NCI-H1105 treated with DMSO at 0.1 percent for 48 hours (cell line): ENCODE measurements around the gene WEE1.
"Not testable (repeated sequence)": the region's sequence is repeated elsewhere in the genome, so short reads cannot be mapped to it uniquely, and the experiment has no call there.

Experiments used
- DNase-seq: peaks from one replicate; lab custom pipeline; 2025; lab: John Stamatoyannopoulos, UW

The WEE1 gene

DNA sequence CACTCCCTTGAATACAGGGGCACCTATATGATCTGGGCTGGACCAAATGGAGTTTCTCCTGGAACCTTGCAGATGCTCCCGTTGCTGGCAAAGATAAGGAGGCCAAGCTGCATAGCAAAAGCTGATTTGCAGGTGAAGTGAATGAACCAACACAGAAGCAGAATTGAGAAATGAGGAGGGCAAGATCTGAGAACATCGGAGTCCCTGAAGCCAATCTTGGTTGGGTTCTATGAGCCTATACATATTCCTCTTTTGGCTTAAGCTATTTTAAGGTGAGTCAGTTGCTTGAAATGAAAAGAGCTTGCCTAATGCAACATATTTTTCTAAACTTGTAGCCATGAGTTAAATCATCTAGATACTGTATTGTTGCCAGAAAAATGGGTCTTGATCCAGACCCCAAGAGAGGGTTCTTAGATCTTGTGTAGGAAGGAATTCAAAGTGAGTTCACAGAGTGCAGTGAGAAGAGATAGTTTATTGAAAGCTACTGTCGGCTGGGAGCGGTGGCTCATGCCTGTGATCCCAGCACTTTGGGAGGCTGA lies 23.5 kb downstream of the WEE1 start:
- no peak for DNase-seq

DNA sequence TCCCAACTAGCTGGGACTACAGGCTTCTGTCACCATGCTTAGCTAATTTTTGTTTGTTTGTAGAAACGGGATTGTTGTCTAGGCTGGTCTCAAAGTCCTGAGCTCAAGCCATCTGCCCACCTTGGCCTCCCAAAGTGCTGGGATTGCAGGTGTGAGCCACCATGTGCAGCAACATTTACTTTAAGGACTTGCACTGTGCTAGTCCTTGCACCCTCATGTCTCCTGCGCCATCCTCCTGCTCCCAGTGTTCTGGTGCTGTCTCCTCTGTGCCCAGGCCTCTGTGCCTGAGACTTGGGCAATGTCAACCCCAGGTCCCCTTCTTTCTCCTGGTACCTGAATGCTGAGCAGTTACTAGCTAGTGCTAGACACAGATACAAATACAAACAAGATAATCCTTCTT lies 26.7 kb downstream of the WEE1 start:
- DNase-seq, result no peak

DNA sequence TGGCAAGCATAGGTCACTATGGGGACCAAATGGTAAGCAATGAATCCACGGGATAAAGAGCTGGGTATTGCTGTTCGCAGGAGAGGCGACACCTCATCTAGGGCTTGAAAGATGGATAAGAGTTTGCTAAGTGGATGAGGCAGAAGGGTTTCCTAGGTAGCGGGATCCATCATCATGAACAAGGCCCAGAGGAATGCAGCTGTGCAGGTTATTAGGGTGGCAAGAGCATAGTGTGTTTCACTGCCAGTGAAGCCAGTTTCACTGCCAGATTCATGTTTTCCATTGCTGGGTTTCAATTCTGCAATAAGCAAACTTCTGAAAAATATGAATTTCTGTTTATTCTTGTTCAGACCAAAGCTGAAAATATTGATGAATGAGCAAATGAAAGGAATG lies 27.2 kb downstream of the WEE1 start:
- no peak for DNase-seq

DNA sequence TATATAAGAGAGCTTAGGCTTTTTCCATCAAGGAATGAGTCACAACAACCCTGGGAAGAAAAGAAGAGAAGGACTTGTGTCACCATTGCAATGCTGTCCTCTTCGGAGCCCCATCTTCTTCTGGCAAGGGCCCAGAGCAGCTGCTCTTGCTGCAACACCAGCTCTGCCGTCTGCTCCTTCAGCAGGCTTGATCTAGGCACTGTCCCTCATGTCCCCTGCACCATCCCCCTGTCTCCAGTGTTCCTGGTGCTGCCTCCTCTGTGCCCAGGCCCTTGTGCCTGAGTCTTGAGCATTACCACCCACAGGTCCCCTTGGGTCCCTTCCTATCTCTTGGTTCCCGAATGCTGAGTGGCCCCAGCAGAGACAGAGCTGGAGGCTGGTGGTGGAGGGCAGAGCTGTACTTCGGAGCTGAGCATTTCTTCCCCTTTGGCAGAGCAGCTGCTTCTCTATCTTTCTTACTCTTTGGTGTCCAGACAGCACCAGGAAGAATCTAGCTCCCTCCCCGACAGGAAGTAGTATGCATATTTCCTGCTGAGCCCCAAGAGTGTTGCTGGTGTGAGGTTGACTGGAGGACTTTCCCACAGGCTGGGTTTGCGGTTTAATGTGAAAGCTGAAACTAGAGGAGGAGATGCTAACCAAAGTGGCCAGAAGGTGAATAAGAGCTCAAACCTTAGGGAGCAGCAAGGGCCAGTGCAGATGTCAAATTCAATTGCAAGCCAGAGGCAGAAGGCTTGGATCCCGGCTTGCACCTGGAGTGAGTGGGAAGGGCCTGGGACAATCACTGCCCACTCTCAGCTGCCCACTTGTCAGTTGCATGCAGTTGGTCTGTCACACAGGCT lies 27.8 kb downstream of the WEE1 start:
- DNase-seq, result no peak

- no peak for DNase-seq
Observed at GRCh38 chr11:9601876-9602199, 28.4 kb downstream of the WEE1 start.

DNA sequence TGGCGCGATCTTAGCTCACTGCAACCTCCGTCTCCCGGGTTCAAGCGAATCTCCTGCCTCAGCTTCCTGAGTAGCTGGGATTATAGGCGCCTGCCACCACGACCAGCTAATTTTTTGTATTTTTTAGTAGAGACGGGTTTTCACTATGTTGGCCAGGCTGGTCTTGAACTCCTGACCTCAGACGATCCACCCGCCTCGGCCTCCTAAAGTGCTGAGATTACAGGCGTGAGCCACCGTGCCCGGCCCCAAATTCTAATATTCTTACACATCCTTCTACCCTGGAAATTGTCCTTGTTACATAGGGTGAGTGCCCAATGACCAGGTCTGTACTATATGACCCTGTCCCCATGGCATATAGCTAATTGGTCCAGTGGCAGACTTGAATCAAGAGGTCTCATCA lies 29.7 kb downstream of the WEE1 start:
- not testable (repeated sequence) for DNase-seq

DNA sequence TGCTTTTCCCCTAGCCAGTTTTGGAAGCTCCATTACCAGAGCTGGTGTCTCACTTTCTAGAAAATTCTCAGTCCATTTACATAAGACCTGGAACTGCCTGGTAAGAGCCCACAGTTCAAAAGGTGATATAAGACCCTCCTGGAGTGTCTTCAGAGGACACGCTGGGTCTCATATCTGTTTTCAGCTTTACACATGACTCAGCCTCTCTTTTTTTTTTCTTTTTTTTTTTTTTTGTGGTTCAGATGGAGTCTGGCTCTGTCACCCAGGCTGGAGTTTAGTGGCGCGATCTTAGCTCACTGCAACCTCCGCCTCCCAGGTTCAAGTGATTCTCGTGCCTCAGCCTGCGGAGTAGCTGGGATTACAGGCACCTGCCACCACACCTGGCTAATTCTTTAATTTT lies 30.7 kb downstream of the WEE1 start:
- DNase-seq, result no peak

- no peak for DNase-seq
Observed at GRCh38 chr11:9605742-9606141, 32.3 kb downstream of the WEE1 start.

GRCh38 chr11:9606809-9607510 lies 33.5 kb downstream of the WEE1 start:
- DNase-seq, result no peak

DNA sequence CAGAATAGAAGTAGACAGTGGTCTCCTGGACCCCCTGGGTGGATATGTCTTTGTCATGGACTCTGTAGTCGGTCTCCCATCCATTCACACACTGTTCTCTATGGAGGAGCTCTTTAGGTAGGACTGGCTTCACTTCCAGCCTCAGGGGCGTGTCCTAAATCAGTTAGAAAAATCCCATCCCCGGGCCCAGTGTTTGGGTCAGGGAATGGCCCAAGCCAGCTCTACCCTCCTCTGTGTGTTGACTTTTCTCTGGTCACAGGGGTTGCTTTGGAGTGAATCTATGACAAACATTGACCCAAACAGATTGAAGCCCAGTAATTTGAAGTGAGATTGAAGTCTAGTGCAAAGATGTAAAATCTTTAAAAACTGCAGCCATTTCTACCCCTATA lies 34.0 kb downstream of the WEE1 start:
- DNase-seq, result no peak

DNA sequence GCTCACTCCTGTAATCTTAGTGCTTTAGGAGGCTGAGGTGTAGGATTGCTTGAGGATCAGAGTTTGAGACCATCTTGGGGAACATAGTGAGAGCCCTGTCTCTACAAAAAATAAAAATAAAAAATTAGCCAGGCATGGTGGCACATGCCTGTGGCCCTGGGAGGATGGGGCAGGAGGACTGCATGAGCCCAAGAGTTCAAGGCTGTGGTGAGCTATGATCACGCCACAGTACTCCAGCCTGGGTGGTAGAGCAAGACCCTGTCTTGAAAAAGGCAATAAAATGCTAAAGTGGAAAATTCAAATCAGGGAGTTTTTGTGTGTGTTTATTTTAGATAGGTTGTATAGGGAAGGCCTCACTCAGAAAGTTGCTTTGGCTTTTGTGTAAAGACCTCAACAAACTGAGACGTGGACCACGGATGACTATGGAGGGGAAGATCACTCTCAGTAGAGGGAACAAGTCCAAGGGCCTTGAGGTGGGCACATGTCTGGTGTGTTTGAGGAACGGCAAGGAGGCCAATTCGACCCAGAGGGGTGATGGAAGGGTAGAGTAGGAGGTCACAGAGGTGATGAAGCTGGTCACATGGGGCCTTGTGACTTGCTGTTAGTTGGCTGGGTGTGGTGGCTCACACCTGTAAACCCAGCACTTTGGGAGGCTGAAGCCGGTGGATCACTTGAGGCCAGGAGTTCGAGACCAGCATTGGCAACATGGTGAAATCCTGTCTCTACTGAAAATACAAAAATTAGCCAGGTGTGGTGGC lies 35.7 kb downstream of the WEE1 start:
- DNase-seq, result no peak

DNA sequence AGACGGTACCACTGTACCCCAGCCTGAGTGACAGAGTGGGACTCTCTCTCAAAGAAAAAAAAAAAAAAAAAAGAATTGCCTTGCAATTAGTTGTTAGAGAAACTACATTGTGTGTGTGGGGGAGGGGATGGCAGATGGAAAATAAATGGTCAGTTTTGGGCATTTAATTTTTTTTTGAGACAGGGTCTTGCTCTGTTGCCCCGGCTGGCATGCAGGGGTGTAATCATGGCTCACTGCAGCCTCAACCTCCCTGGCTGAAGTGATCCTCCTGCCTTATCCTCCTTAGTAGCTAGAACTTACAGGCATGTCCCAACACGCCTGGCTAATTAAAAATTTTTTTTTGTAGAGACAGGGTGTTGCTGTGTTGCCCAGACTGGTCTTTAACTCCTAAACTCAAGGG lies 36.4 kb downstream of the WEE1 start:
- no peak for DNase-seq

GRCh38 chr11:9613118-9613829 lies 39.8 kb downstream of the WEE1 start:
- peak; percentile 87 for DNase-seq

GRCh38 chr11:9613830-9614762 lies 40.6 kb downstream of the WEE1 start:
- peak; percentile 67 for DNase-seq

DNA sequence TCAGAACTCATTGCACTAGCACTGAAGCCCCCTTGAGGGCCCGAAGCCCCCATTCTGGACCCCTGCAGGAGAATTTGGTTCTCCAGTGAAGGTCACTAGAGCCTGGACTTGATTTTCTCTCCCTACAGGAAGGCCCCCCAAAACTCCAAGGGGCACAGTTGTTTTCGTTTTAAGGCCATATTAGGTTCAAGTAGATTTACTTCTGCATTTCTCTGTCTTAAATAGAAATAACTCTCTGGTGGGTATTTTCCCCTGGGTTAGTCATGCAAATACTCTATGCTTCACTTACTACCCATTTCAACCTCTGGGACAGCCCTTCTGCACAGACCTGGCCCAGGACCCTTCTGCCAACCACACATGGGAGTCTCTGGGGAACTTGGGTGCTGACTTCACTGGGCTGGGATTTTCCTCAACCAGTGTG lies 41.6 kb downstream of the WEE1 start:
- no peak for DNase-seq

DNA sequence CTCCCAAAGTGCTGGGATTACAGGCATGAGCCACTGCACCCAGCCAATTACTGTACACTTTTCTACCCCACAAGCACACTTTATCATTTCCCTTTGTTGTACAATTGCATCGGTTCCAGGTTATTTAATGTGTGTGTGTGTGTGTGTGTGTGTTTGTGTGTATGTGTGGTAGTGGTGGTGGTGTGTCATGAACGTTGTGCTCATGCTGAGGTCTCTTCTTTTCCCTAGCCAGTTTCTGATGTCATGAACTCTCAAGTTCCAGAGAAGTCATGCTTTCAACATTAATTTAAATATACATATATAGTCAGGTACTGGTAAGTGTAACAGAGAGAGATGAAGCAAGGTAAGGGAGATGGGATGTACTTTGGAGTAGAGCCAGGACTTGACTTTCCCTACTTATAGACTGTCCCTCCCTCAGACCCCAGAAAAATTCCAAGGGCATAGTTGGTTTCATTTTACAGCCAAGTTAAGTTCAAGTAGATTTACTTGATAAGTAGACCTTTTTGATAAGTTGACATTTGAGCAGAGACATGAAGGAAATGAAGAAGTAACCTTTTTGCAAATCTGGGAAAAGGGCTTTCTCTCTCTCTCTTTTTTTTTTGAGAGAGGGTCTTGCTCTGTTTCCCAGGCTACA lies 42.7 kb downstream of the WEE1 start:
- DNase-seq, result no peak

DNA sequence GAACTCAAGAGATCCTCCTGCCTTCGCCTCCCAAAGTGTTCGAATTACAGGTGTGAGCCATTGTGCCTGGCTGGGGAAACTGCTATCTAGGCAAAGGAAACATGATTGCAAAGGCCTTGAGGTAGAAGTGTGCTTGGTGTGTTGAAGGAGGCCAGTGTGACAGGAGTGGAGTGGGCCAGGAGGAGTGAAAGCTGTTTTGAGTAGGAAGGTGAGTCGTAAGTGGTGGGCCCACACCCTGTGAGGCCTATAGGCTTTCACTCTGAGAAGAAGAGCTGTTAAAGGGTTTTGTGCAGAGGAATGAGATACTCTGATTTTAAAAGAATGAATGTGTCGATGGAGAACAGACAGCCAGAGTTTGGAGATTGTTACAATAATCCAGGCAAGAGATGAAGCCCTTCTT lies 43.4 kb downstream of the WEE1 start:
- DNase-seq, result no peak

DNA sequence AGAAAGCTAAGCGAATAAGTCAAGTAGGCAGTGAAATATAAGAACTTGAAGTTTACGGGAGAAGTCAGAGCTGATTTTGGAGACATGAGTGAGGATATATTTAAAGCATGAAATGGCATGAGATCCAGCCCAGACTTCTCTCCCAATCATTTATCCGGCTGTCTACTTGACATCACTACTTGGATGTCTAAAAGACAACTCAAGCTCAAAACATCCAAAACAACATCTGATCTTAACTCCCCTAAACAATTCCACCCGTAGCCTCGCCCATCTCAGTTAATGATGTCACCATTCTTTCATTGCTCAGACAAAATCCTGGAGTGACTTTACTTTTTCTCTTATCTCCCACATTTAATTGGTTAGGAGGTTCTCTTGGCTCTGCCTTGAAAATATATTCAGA lies 44.5 kb downstream of the WEE1 start:
- DNase-seq, result no peak

DNA sequence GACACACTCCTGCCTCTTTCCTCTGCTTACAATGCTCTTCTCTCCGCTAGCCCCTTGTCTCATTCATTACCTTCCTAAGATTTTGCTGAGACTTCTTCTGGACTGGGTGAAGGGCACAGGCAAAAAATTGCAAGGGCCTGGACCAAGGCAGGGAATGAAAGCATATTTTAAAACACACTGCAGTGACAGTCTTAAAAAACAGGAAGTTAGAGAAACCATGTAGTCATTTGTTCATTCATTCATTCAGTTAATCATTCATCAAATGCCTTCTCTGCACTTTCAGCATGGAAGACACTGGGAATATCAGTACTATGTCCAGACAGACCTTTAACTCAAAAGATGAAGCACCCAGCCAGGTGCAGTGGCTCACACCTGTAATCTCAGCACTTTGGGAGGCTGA lies 45.5 kb downstream of the WEE1 start:
- DNase-seq, result no peak

- DNase-seq, result no peak
Observed at GRCh38 chr11:9619971-9620370, 46.5 kb downstream of the WEE1 start.
